ENCODE measurements around the gene RASSF8. TPM values are rescaled to one million over a fixed set of nuclear protein-coding genes. Genes with fewer than 3 reads are reported as not detected.

The RASSF8 gene
- total RNA-seq, 1 donor from 2014 or later, result 27.4 TPM

GRCh38 chr12:26124446-26125399, 166.2 kb downstream of the RASSF8 start, which contains the start of gene BHLHE41:
TSS of gene BHLHE41 (minus strand) at chr12:26125037. CDS start at chr12:26124779, 258 bp downstream.
- peak; percentile 79 for DNase-seq (ENCODE audit: low read depth)

- DNase-seq (ENCODE audit: low read depth), result peak; percentile 84
These were observed 167.2 kb downstream of the RASSF8 start for GRCh38 chr12:26125400-26126339.

- peak; percentile 89 for DNase-seq (ENCODE audit: low read depth)
These were observed 168.1 kb downstream of the RASSF8 start for GRCh38 chr12:26126340-26127284.

- DNase-seq (ENCODE audit: low read depth), result no peak
These were observed 168.9 kb downstream of the RASSF8 start for GRCh38 chr12:26127404-26127803.

GRCh38 chr12:26128168-26128567, 169.7 kb downstream of the RASSF8 start:
- no peak for DNase-seq (ENCODE audit: low read depth)

Other genes with a start within 250 kb of the RASSF8 start
- 5.9 and 6.3 TPM in 2 replicates for gene BHLHE41, start 166.4 kb downstream of the RASSF8 start, total RNA-seq
- gene SSPN, start 236.9 kb downstream of the RASSF8 start, total RNA-seq, result 79.5 and 120 TPM in 2 replicates

Measured in myocyte (in vitro differentiated cells).